Thyroid gland (tissue), 4 donors: ENCODE data around the gene PASK.

Experiments used
- CTCF ChIP-seq, 6 experiments: fragments of 200-600 bp in 3 of 6; fragments of 450-650 bp in 3 of 6; sonication (generic) in 3 of 6; IDR thresholded peaks; one replicate each; pipeline ENCODE4 v1.5.1; 2016 to 2019; ENCODE audit warnings: antibody characterized with exemption in 6 of 6, mild to moderate bottlenecking in 2 of 6, inconsistent platforms in 1 of 6, moderate library complexity in 1 of 6
- POLR2A ChIP-seq, 2 donors: fragments of 450-650 bp; IDR thresholded peaks; one replicate each; pipeline ENCODE4 v1.6.1; 2017; ENCODE audit warnings: antibody characterized with exemption in 2 of 2, mild to moderate bottlenecking in 2 of 2, moderate library complexity in 1 of 2

- TF ChIP-seq CTCF (IDR thresholded peaks at IDR 0.05) (no peak), POLR2A (IDR thresholded peaks at IDR 0.05) (peak in 1 of 2 donors; percentile 57)
Measured at GRCh38 chr2:241061275-241061674, 88.0 kb downstream of the PASK start.
